Measurements from ENCODE around the gene SYT15B.
"Not testable (repeated sequence)": the region's sequence is repeated elsewhere in the genome, so short reads cannot be mapped to it uniquely, and the experiment has no call there.

Gene SYT15B

DNA sequence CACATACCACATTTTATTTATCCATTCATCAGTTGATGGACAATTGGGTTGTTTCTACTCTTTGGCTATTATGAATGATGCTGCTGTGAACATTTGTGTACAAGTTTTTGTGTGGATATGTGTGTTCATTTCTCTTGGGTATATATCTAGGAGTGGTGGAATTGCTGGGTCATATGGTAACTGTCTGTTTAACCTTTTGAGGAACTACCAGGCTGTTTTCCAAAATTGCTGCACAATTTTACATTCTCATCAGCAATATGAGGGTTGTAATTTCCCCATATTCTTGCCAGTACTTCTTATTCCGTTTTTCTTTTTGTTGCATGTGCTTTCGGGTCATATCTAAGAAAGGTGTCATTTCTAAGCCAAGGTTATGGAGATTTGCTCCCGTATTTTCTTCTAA lies 38.3 kb downstream of the SYT15B start:
- DNase-seq = not testable (repeated sequence)

- DNase-seq = not testable (repeated sequence)
These were observed 39.3 kb downstream of the SYT15B start for GRCh38 chr10:47724119-47724518.

GRCh38 chr10:47723362-47723761 lies 40.0 kb downstream of the SYT15B start:
- DNase-seq = not testable (repeated sequence)

- DNase-seq = not testable (repeated sequence)
These were observed 46.2 kb downstream of the SYT15B start for GRCh38 chr10:47717011-47717769.
